ENCODE data around the gene FSTL5.

GRCh38 chr4:161948026-161948770 lies 215.6 kb downstream of the FSTL5 start:
- TF ChIP-seq ZNF354B (CRISPR knock-in tag; IDR thresholded peaks at IDR 0.05): no peak
- TF ChIP-seq CTCF (IDR thresholded peaks at IDR 0.05 in 2 of 3, conservative IDR thresholded peaks at IDR 0.05 in 1 of 3; ENCODE audit: insufficient read depth in 2 of 3, low read depth in 1 of 3, low read length in 3 of 3): no peak
- TF ChIP-seq POLR2AphosphoS5 (IDR thresholded peaks at IDR 0.05; ENCODE audit: control insufficient read depth, insufficient read depth, low read depth, low read length): no peak
- TF ChIP-seq CHCHD3 (CRISPR knock-in tag; IDR thresholded peaks at IDR 0.05): no peak
- no peak for TF ChIP-seq CBX2 (IDR thresholded peaks at IDR 0.05; ENCODE audit: insufficient read depth, low read length, poor library complexity, severe bottlenecking)
